Measurements from ENCODE around the gene KIAA1549.

DNA sequence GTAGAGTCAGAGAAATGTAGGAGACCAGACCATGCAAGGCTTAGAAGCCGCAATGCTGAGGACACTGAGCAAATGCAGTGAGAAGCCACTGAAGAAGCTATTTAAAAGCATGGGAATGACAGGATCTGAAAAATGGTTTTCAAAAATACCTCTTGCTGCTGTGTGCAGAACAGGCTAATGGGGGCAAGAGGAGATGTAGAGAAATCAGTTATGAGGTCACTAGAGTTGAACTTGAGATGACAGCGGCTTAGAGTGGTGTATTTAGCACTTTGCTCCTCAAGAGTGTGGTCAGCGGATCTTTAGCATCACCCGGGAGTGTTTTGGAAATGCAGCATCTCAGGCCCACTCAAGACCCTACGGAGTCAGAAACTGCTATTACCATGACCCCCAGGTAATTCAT, 48.8 kb downstream of the KIAA1549 start:
- TF ChIP-seq, protein P1, sequence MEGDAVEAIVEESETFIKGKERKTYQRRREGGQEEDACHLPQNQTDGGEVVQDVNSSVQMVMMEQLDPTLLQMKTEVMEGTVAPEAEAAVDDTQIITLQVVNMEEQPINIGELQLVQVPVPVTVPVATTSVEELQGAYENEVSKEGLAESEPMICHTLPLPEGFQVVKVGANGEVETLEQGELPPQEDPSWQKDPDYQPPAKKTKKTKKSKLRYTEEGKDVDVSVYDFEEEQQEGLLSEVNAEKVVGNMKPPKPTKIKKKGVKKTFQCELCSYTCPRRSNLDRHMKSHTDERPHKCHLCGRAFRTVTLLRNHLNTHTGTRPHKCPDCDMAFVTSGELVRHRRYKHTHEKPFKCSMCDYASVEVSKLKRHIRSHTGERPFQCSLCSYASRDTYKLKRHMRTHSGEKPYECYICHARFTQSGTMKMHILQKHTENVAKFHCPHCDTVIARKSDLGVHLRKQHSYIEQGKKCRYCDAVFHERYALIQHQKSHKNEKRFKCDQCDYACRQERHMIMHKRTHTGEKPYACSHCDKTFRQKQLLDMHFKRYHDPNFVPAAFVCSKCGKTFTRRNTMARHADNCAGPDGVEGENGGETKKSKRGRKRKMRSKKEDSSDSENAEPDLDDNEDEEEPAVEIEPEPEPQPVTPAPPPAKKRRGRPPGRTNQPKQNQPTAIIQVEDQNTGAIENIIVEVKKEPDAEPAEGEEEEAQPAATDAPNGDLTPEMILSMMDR (IDR thresholded peaks at IDR 0.05): no peak
- TF ChIP-seq POLR2A (IDR thresholded peaks at IDR 0.05): no peak
- no peak for TF ChIP-seq EP300 (IDR thresholded peaks at IDR 0.05)

Data from ovary (tissue), 3 donors.